GM19452 (cell line): ENCODE measurements around the gene EXOC2.

Experiments
- ATAC-seq: cut with Tn5 transposase; IDR thresholded peaks from one replicate; pipeline ENCODE4 v1.9.1; 2021; ENCODE audit not compliant: unreplicated experiment

Gene EXOC2

DNA sequence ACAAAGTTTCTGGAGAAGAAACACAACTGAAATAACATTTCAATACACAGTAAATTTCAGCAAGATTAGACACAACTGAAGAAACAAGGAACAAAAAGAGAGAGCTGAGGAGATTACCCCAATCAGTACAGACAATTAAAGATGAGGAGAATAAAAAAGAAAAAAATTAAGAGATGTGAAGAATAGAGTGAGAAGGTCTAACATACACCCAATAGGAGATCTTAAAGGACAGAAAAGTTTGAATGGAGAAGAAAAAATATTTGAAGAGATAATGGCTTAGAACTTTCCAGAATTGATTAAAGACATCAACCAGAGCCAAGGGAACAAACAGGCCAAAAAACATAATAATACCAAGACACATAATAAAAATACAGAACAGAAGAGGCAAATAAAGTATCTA, 152.4 kb downstream of the EXOC2 start:
- no peak for ATAC-seq

DNA sequence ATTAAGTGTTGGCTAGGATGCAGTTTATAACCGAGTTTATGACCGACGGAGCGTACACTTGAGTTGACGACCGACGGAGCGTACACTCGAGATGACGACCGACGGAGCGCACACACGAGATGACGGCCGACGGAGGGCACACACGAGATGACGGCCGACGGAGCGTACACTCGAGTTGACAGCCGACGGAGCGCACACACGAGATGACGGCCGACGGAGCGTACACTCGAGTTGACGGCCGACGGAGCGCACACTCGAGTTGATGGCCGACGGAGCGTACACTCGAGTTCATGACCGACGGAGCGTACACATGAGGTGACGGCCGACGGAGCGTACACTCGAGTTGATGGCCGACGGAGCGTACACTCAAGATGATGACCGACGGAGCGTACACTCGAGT, 155.8 kb downstream of the EXOC2 start:
- no peak for ATAC-seq

DNA sequence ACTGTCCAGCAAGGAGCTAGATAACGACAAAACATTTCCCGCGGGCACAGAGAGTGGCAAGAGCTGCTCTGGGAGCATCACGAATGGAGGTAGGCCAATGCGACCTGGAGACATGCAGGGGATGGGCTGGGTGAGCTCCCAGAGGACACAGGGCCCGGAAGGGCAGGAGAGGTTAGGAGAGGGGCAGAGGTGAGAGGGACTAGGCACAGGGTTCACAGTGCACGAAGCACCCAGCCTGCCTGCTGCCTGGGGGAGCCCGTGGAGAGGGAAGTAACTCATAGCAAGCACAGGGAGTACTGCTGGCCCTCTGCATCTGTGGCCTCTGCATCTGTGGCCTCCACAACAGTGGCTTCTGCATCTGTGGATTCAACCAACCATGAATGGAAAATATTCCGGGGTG, 162.5 kb downstream of the EXOC2 start:
- no peak for ATAC-seq

DNA sequence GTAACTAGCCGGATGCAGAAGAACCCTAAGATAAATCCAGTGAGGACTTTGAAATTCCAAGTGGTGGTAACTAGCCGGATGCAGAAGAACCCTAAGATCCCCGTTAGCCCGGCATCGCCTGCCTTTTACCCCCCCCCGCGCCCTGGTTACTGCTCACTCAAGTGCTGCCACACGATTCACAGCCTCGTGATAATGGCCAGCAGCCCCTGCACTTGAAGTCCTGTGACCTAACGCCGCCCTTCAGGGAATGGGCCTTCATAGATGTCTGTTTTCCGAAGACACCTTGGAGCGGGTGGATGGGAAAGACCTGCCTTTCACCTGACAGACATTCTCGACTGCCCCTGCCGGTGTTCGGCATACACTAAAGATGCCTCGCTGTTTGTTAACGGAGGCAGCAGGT, 163.9 kb downstream of the EXOC2 start:
- no peak for ATAC-seq

DNA sequence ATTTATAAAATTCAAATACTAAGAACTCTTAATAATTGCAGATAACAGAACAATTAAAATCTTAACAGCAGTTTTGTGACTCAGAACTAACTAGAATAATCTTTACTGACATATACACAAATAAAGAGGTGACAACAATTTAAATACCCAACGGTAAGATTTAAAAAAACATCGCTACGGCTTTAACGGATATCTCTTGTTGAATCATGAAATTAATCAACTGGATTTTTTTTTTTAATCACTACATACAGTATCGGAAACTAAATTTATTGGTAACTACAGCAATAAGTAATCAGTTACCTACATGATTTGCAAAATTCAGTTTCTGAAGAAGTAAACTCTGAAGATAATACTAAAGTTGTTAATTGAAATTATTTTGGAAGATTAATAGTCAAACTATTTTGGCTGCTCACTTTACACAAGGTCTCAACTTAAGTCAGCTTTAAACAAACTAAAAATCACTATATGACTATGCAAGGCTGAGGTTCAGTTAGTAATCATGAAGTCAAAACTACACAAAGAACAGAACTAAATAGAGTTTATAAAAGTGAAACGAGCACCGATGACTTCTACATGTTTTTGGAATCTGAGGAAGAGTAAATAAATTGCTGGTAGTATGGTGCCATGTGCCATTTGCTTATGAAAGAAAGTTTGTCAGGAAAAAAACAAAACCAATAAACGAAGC, 164.8 kb downstream of the EXOC2 start:
- ATAC-seq: no peak

DNA sequence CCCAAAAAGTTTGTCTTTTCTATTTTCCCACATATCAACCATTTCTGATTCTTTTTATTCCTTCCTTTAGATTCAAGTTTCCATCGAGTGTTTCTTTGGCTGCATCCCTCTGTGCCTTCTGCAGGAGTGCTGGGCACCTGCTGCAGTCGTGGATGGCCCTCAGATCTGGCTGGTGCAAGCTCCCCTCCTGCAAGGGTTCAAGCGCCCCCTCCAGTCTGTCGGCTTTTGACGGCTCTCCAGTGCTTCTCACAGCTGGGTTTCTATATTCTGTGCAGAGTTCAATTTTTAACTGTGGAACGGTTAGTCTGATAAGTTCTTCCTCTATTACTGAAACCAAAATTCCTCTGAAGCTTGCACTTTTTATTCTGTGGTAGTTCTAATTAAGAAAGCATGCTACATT, 168.1 kb downstream of the EXOC2 start:
- ATAC-seq: no peak

DNA sequence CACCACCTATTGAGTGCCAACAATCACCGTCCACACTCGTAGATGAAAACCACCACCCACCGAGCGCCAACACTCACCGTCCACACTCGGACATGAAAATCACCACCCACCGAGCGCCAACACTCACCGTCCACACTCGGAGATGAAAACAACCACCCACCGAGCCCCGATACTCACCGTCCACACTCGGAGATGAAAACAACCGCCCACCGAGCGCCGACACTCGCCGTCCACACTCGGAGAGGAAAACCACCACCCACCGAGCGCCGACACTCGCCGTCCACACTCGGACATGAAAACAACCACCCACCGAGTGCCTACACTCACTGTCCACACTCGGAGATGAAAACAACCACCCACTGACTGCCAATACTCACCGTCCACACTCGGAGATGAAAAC, 172.1 kb downstream of the EXOC2 start:
- no peak for ATAC-seq

DNA sequence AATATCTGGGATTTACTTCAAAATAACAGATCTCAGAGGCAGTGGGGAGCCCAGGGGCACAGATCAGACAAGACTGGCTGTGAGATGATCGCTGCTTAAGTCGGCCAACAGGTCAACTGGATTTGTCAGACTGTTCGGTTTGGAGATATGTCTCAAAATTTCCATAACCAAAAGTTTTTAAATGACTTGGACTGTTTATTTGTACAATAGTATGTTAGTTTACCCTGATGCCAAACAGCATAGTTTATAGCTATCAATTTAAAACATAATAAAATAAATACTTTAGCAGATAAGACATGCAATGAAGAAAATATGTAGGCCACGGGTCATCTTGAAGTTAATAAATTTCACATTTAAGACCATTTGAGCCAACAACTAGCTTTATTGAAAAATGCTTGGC, 174.7 kb downstream of the EXOC2 start:
- ATAC-seq: no peak

DNA sequence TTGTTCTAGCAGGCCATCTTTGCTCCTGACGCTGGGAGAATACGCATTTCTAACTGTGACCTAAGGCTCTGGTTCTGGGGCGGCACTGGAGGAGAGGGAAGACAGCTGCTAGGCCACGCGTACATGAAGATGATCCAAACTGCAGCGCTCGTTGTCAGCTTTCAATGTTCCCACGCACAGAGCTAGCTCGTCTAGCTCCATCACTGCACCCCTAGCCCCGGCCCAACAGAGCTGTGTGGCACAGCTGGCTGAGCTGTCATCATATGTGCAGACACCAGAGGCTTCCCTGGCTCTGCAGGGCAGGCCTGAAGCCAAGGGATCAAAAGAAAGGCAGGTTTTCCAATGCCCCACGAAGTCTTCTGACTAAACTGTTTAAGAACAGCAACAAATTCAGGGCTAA, 176.7 kb downstream of the EXOC2 start:
- ATAC-seq: no peak

DNA sequence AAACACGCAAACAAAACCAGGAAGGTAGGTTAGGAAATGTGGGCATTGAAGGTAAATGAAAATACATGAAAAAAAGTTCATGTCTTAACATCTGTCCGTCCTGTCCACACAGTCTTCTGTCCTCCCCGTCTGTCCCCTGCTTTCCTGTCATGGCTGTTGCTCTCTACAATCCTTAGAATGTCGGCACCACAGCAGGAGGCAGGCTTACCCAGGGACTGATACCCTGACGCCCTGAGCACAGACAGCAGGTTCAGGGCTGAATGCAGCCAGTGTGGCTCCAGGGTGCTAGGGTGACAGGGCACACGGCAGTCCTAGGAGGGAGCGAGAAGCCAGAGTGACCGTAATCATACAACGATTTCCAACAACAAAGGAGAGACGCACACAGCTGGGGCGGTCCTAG, 177.7 kb downstream of the EXOC2 start:
- ATAC-seq: no peak

DNA sequence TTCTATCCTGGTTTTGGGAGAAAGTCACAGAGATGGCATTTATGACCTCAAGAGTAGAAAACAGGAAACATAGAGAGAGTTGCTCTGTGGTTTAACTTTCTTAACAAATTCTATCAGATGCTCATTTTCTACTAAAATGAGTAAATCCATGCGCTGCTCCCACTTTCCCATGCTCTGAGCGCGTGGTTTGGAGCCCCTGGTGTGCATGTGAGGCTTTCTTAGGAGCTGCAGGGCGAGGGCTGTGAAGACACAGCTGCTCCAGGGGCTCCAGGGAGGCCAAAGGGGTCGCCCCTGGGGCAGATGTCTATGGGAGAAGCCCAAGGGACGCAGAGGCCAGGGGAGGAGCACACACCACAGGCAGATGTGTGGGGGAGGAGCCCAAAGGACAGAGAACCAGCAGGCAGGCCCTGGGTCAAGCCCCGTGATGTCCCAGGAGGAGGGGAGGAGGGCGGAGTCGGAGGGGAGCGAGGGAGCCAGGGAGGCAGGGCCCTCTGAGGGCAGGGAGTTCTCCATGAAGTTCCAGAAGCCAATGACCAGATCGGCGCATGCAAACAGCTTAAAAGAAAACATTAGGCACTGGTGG, 178.5 kb downstream of the EXOC2 start:
- ATAC-seq: no peak

DNA sequence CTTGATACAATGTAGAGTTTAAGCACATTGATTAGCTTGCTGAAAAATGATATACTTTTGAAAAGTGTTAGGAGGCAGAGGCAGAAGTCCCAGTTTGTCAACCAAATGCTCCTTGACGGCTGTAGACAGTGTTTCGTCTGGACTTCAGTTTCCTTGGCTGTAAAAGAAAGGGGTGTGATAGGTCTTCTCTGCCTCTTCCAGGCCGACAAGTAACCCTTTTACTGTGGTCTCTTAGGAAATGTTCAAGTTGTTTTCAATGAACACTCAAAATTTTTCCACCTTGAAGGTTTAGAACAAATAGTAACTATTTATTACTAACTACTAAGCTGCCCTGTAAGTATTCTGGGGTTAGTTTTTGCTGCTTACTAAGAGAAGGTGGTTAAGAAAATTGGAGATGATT, 179.0 kb downstream of the EXOC2 start:
- ATAC-seq: no peak

DNA sequence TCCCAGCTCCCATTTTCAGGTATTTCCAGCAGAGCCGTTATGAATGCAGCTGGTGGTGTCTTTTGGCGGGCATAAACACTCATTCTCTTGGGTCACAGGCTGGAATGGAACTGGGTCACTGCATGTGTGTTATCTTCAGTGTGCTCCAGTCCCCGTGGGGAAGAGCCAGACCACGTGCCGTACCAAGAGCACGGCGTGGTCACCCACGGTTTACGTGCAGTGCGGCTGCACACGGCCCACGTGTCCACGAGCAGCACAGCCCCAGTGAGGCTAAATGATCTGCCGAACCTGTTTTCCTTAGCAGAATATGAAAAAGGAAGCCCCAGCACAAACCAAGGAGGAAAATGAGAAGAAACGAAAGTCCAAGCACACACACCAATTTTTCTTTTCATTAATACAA, 179.9 kb downstream of the EXOC2 start:
- no peak for ATAC-seq

DNA sequence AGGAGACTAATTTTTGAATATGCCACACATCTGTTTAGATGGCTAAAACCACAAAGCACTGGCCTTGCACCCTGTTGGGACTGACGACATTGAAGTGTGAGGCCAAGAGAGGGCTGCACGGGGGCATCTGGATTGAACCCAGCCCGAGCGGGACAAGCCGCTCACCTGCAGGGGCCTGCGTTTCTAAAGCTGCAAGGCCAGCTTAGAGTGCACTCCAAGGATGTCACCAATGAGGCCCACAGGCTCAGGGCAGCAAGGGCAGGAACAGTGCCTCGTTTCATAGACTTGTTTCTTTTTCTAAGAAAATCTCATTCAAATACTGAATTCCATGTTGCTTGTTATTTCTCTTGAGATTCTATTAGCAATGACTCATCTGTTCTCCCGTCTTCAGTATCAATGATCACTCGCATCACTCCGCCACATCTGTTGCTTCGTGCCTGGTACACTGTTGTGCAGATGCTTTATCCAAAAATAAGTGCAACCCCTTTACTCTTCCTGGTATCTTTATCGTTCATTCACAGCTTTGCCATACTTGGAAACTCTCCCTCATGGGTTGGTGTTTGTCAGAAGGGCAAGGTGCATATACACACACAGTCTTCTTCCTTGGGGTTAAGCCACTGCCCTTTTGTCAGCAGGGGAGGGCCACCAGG, 181.3 kb downstream of the EXOC2 start:
- no peak for ATAC-seq

DNA sequence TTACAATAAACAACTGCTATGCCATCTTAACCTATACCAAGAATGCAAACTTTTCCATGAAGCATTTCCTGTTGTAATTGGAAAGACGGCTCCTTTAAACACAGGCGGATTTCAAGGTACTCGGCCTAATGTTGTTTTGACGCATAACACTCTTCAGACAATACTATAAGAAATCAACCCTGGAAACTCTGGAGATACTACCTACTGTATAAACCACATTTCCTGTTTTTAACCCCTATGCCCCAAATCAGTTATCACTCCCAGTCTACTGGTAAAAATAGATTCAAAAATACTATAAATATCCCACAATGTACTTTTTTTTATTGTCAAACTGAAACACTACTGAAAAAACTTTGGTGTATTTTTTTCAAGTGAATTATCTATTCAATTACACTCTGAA, 183.3 kb downstream of the EXOC2 start:
- no peak for ATAC-seq

DNA sequence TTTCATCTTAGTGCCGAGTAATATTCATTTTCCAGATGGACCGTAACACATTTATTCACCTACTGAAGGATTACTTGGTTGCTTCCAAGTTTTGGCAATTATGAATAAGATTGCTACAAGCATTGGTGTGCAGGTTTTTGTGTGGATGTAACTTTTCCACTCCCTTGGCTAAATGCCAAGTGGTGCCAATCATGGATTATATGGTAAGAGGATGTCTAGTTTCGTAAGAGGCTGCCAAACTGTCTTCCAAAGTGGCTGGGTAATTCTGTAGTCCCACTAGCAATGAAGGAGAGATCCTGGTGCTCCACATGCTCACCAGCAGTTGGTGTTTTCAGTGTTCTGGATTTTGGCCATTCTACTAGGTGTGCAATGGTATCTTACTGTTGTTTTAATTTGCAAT, 184.3 kb downstream of the EXOC2 start:
- ATAC-seq: no peak

DNA sequence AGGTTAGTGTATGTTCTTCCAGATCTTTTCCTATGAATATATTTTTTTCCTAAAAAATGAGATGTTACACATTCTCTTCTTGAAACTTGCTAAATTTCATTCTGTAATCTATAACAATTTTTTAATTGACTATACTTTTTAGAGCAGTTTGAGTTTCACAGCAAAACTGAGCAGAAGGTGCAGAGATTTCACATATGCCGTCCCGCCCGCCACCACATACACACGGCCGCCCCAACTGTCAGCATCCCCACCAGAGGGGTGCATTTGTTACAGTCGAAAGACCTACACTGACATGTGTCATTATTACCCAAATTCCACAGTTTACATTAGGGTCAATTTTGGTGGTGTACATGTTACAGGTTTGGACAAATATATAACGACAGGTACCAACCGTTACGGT, 184.9 kb downstream of the EXOC2 start:
- ATAC-seq: no peak

DNA sequence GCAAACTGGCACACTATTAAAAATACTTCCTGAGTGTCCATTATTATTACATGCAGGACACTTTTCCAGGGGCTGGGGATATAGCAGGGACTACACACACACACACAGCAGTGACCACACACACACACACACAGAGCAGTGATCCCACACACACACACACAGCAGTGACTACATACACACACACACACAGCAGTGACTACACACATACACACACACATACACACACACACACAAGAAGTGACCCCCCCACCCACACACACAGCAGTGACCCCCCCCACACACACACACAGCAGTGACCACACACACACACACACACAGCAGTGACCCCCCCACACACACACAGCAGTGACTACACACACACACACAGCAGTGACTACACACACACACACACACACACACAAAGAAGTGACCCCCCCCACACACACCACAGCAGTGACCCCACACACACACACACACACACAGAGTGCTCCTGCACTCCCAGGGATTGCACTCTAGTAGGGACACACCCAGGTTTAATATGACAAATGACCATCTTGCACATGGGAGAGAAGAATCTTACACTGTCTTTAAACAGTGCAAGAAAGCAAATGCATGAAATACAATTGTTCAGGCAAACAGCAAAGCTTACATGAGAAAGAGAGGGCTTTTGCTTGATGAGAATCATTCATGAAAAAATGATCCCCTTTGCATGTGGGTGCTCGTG, 185.9 kb downstream of the EXOC2 start:
- ATAC-seq: no peak

DNA sequence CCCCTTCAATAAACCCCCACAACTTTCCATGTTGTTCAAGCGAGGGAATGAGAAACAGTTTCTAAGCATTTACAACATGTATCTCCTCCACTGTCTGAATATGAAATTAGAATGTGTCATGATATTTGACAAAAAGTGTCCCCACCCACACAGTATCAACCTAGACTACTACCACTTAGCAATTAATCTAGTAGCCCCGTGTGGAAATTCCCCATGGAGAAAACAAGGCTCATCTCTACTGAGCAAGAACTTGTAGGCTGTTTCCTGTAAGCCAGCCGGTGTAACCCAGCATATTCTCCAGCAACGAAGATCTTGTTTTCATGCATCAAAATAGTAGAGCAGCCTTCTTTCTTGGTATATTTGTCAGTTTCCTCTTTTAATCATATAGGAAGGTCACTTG, 186.4 kb downstream of the EXOC2 start:
- ATAC-seq: no peak

DNA sequence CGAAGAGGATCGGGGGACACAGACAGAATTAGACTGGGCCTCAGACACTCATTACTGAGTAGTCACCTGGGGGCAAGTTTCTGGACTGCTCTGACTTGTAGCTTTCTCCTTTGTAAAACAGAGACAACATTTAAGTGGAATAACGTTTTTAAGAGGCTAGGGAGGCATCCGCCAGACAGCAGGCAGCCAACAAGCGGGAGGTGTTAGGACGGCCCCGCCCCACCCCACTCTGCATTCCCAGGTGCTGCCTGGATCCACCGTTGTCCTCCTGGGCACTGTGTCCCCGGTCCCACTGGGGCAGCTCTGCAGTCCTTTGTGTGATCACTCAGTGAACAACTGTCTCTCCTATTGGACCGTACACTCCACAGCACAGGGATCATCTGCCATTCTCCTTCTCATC, 187.6 kb downstream of the EXOC2 start:
- no peak for ATAC-seq

DNA sequence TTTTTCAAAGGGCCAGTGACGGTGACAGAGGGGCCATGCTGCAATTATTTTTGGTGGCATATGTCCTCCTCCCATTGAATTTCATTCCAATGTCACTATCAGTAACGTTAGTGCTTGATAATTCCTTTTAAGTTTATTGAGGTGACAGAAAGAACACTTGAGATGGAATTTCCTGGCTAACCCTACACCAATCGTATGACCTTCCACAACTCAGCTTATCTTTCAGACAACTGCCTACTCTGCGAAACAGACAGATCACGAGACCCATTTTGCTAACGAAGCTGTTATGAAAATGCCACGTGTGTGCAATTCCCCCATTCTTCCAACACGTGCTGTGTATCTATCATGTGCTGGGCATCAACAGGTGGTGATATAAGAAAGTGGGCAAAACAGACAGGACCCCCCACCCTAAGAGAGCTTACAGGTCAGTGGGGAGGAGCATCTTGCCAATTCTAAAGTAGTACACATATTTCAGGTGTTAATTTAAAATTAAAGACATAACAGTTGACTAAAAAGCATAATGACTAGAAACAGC, 188.4 kb downstream of the EXOC2 start:
- no peak for ATAC-seq
